ENCODE measurements around the gene CDC73. TPM values are rescaled to one million over a fixed set of nuclear protein-coding genes. Genes with fewer than 3 reads are reported as not detected.

The CDC73 gene
- total and polyA plus RNA-seq, 7 donors, result 5.3 to 30.1 (median 24.9) TPM

DNA sequence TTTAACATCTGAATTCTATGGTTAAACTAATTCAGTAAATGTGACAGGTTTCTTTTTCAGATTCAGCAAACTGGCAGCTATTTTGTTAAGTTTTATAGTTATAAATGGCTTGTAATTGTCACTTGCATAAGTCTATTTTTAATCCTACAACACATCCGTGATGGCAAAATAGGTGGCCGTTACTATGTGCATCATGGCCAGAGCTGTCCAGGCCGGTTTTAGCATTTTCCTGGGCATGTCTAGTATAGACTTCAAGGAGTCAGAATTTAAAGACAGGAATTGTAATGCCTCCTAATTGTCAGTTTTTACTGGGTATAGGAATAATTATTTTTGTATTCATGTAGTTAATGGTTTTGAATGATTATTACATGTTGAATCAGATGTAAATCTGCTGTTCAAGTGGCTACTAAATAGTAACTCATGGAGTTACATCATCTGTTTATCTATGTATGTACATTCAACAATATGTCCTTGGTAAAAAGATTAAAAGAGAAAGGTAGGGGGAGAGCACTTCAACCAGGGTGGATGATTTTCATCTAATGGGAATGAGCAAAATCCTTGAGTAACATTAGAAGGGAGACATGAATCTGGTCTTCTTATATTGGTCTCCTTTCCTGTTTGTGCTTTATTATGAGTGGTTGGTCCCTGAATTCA is 67.7 kb downstream of the CDC73 start:
- peaks cover 44% of the 10 kb centered on the region for H3K4me1 ChIP-seq

GRCh38 chr1:193190096-193190744 is 68.4 kb downstream of the CDC73 start:
- H3K4me3 ChIP-seq, result no peak overlapping the region
- H3K9me3 ChIP-seq, result peaks cover 11% of the 10 kb centered on the region
- no peak for DNase-seq
- H3K27ac ChIP-seq, result no peak overlapping the region
- no peak for TF ChIP-seq CTCF (IDR thresholded peaks at IDR 0.05)
- intact Hi-C loops (cut with DNase I), result no loop called here
- peak in 1 of 4 donors; percentile 57 for ATAC-seq
- no peaks in the 10 kb centered on the region for H3K36me3 ChIP-seq (ENCODE audit: insufficient read depth in 1 of 2, low read depth in 1 of 2)
- H3K4me1 ChIP-seq, result peaks cover 43% of the 10 kb centered on the region
- H3K27me3 ChIP-seq (ENCODE audit: insufficient read depth in 3 of 3, low read length in 2 of 3), result no peaks in the 10 kb centered on the region

More for the DNA sequence above, 67.7 kb downstream of the CDC73 start:
- H3K4me3 ChIP-seq, result no peak overlapping the region
- ATAC-seq, result peak; percentile 52 to 87 (median 80)
- intact Hi-C loops (cut with DNase I), result no loop called here
- no peaks in the 10 kb centered on the region for H3K36me3 ChIP-seq (ENCODE audit: insufficient read depth in 1 of 2, low read depth in 1 of 2)
- peaks cover 11% of the 10 kb centered on the region for H3K9me3 ChIP-seq
- TF ChIP-seq CTCF (IDR thresholded peaks at IDR 0.05), result no peak
- H3K27me3 ChIP-seq (ENCODE audit: insufficient read depth in 3 of 3, low read length in 2 of 3), result no peaks in the 10 kb centered on the region
- H3K27ac ChIP-seq, result no peak overlapping the region
- WGBS, 3 donors, result 29 to 44% (median 34%) methylated on average over 3 of the region's 3 CpGs
- no peak for DNase-seq

- ATAC-seq, result no peak
Observed at GRCh38 chr1:193192586-193192985, 70.8 kb downstream of the CDC73 start.

GRCh38 chr1:193199940-193200339 is 78.1 kb downstream of the CDC73 start:
- ATAC-seq (no peak), DNase-seq (no peak)
- no peak overlapping the region for H3K27ac ChIP-seq
- H3K4me1 ChIP-seq, result no peaks in the 10 kb centered on the region
- H3K27me3 ChIP-seq (ENCODE audit: insufficient read depth in 3 of 3, low read length in 2 of 3), result no peaks in the 10 kb centered on the region
- H3K4me3 ChIP-seq, result no peak overlapping the region
- H3K36me3 ChIP-seq (ENCODE audit: insufficient read depth in 1 of 2, low read depth in 1 of 2), result peaks cover 0 to 6% of the 10 kb centered on the region in 2 donors
- intact Hi-C loops (cut with DNase I), result no loop called here
- H3K9me3 ChIP-seq, result no peaks in the 10 kb centered on the region
- TF ChIP-seq CTCF (IDR thresholded peaks at IDR 0.05), result no peak
- WGBS, 3 donors, result 95 to 98% (median 95%) methylated on average over 4 of the region's 4 CpGs

More at GRCh38 chr1:193192586-193192985, 70.8 kb downstream of the CDC73 start:
- TF ChIP-seq CTCF (IDR thresholded peaks at IDR 0.05), result no peak
- H3K27ac ChIP-seq, result no peak overlapping the region
- H3K9me3 ChIP-seq, result peaks cover 11% of the 10 kb centered on the region
- H3K4me3 ChIP-seq, result no peak overlapping the region
- peaks cover 23% of the 10 kb centered on the region for H3K4me1 ChIP-seq
- intact Hi-C loops (cut with DNase I), result no loop called here
- no peak for DNase-seq
- 98% methylated on average over 8 of the region's 8 CpGs for WGBS, 3 donors
- no peaks in the 10 kb centered on the region for H3K27me3 ChIP-seq (ENCODE audit: insufficient read depth in 3 of 3, low read length in 2 of 3)
- no peaks in the 10 kb centered on the region for H3K36me3 ChIP-seq (ENCODE audit: insufficient read depth in 1 of 2, low read depth in 1 of 2)

Data from psoas muscle (tissue), 8 donors.